K562 (cell line): Measurements from ENCODE around the gene DDIT3. TPM values are rescaled to one million over a fixed set of nuclear protein-coding genes. Genes with fewer than 3 reads are reported as not detected.
A peak's percentile ranks its signal among the peaks of the same experiment; 100 is the strongest.

Source experiments
- DEAF1 ChIP-seq: fragments of 450-650 bp; formaldehyde crosslinking; IDR thresholded peaks from 2 replicates; pipeline ENCODE4 v1.4.0; 2020; ENCODE audit warnings: mild to moderate bottlenecking, moderate library complexity
- GTF2A2 ChIP-seq: IDR thresholded peaks from 2 replicates; pipeline ENCODE4 v1.6.1; 2016; ENCODE audit warnings: mild to moderate bottlenecking, missing genetic modification characterization, missing compliant biosample characterization
- JUND ChIP-seq, 2 experiments: IDR thresholded peaks; 2 replicates in 1 of 2; 3 replicates in 1 of 2; pipeline ENCODE4 v1.6.1; 2011; ENCODE audit warnings: borderline replicate concordance in 2 of 2, low read depth in 2 of 2, low read length in 2 of 2, improper control_type of control experiment in 1 of 2, missing biosample characterization in 1 of 2, missing genetic modification characterization in 1 of 2, missing genetic modification reagents in 1 of 2
- ZBTB40 ChIP-seq, 2 experiments: fragments of 450-650 bp in 1 of 2; sonication (generic) in 1 of 2; formaldehyde crosslinking in 1 of 2; IDR thresholded peaks; 2 replicates each; pipeline versions ENCODE4 v1.7.1 to v1.9.0; 2016 to 2022; ENCODE audit warnings: inconsistent platforms in 1 of 2, mild to moderate bottlenecking in 1 of 2, missing genetic modification reagents in 1 of 2
- ZNF583 ChIP-seq: fragments of 250-450 bp; sonication (Bioruptor Pico); IDR thresholded peaks from 2 replicates; pipeline ENCODE4 v1.4.0; 2020
- polyA plus RNA-seq, 8 experiments: library from polyadenylated mRNA; depleted of rRNA in 4 of 8; stranded (reverse) in 5 of 8; unstranded in 3 of 8; fragments of >200 nt; fragmentation: Nextera tagmentation in 2 of 8; fragmentation: Illumina TruSeq in 1 of 8; extraction: Ambion mirVana in 2 of 8; extraction: Trizol in 1 of 8; gene quantifications; 2 replicates each; pipeline versions ENCODE4 v1.2.1 to v1.2.3, GENCODE V29; 2011 to 2014; ENCODE audit warnings: inconsistent platforms in 1 of 8, missing spikeins in 1 of 8
- total RNA-seq, 7 experiments: library from RNA; depleted of rRNA in 6 of 7; stranded (reverse); fragments of >200 nt in 6 of 7; fragmentation: Illumina TruSeq in 2 of 7; extraction: Trizol in 2 of 7; gene quantifications; 2 replicates each; pipeline versions ENCODE4 v1.2.1 to v1.2.3, GENCODE V29; 2011 to 2021; ENCODE audit warnings: low replicate concordance in 1 of 7
- TF ChIP-seq, protein P1 (sequence below): sonication (generic); formaldehyde crosslinking; IDR thresholded peaks from 2 replicates; pipeline ENCODE4 v1.8.1; 2022; ENCODE audit warnings: missing genetic modification reagents
- TF ChIP-seq, protein P2 (sequence below), 2 experiments: fragments of 450-650 bp in 1 of 2; sonication (generic) in 1 of 2; formaldehyde crosslinking; conservative IDR thresholded peaks; 2 replicates each; pipeline versions ENCODE4 v1.4.0 to v1.8.1; 2020 to 2022; ENCODE audit warnings: mild to moderate bottlenecking in 1 of 2, missing genetic modification reagents in 1 of 2
- TF ChIP-seq, protein P3 (sequence below): fragments of 450-650 bp; formaldehyde crosslinking; conservative IDR thresholded peaks from 2 replicates; pipeline ENCODE4 v1.4.0; 2022; ENCODE audit warnings: mild to moderate bottlenecking, missing genetic modification characterization

DDIT3 gene
- total and polyA plus RNA-seq, 9 of the 15 experiments (the other 6 are each of a cell fraction or from before 2014, with no cell fraction given), result 59.1 to 272 (median 89.9) TPM

DNA sequence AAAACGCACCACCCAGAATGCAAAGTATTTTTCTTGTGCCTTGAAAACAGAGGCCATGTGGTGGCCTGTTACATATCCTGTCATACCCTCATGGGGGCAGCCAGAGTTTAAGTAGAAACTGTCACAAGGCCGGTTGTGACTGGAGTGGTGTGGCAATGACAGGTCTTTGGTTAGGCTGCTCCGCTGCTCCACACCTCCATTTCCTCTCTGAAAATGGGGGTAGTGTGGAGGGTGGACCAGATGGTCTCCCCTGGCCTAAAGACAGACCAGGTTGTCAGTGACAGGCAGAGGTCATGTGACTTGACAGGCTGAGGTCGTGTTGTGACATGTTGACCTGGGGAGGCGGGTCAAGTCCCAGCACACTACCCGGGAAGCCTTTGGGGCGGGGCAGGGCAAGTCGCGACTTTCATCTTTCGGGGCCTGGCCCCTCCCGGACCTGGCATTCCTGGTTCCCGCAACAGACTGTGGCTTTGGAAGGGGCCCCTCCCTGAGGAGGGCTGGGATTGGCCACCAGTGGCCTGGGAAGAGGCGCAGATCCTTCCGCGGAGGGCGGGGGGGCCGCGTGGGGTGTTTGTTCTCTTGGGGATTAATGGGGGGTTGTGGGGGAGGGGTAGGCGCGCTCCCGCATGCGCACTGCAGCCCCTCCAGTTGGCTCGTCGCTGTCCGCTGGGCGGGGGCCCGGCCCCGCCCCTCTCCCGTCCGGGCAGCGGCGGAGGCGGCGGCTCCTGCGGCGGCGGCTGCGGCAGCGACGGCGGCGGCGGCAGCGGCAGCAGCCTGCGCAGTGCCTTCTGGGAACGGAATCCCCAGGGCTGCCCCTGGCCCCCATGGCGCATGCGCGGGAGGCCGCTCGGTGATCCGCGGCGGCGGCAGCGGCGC lies 1.9 kb upstream of the DDIT3 start, which contains the start of gene MBD6 (continued):
- TF ChIP-seq, protein P1, sequence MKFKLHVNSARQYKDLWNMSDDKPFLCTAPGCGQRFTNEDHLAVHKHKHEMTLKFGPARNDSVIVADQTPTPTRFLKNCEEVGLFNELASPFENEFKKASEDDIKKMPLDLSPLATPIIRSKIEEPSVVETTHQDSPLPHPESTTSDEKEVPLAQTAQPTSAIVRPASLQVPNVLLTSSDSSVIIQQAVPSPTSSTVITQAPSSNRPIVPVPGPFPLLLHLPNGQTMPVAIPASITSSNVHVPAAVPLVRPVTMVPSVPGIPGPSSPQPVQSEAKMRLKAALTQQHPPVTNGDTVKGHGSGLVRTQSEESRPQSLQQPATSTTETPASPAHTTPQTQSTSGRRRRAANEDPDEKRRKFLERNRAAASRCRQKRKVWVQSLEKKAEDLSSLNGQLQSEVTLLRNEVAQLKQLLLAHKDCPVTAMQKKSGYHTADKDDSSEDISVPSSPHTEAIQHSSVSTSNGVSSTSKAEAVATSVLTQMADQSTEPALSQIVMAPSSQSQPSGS (CRISPR knock-in tag), result no peak
- TF ChIP-seq ZBTB40 (IDR thresholded peaks at IDR 0.05) (no peak), ZBTB40 (CRISPR knock-in tag; IDR thresholded peaks at IDR 0.05) (no peak), JUND (IDR thresholded peaks at IDR 0.05; ENCODE audit: borderline replicate concordance, low read depth, low read length) (peak; percentile 13; the same call in 1 of the 2 replicates), JUND (tag; IDR thresholded peaks at IDR 0.05; ENCODE audit: borderline replicate concordance, low read depth, low read length) (0 out of 3 replicates have a peak, but pooled peaks have one; percentile 67), DEAF1 (CRISPR knock-in tag) (no peak; the same call in 1 of the 2 replicates), ZNF583 (CRISPR knock-in tag) (peak; percentile 38; the same call in 1 of the 2 replicates), GTF2A2 (tag) (no peak)
- TF ChIP-seq, protein P2, sequence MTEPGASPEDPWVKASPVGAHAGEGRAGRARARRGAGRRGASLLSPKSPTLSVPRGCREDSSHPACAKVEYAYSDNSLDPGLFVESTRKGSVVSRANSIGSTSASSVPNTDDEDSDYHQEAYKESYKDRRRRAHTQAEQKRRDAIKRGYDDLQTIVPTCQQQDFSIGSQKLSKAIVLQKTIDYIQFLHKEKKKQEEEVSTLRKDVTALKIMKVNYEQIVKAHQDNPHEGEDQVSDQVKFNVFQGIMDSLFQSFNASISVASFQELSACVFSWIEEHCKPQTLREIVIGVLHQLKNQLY (CRISPR knock-in tag; conservative IDR thresholded peaks at IDR 0.05), result peak in 1 of 2 experiments; percentile 7; a peak in 1 of 4 replicates
- TF ChIP-seq, protein P3, sequence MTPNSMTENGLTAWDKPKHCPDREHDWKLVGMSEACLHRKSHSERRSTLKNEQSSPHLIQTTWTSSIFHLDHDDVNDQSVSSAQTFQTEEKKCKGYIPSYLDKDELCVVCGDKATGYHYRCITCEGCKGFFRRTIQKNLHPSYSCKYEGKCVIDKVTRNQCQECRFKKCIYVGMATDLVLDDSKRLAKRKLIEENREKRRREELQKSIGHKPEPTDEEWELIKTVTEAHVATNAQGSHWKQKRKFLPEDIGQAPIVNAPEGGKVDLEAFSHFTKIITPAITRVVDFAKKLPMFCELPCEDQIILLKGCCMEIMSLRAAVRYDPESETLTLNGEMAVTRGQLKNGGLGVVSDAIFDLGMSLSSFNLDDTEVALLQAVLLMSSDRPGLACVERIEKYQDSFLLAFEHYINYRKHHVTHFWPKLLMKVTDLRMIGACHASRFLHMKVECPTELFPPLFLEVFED, result peak; percentile 40; the same call in 1 of the 2 replicates
